ENCODE results near the gene KDM4D. TPM values are rescaled to one million over a fixed set of nuclear protein-coding genes. Genes with fewer than 3 reads are reported as not detected.
A peak's percentile ranks its signal among the peaks of the same experiment; 100 is the strongest.

The KDM4D gene
- total RNA-seq: under 1 TPM in 1 of 4 donors, not detected in 3; 0.54 TPM

GRCh38 chr11:94973099-94973968, at the start of gene KDM4D, which contains the start of gene CWC15:
KDM4D (plus strand) TSS chr11:94973709; CDS start chr11:94997373, 23,664 bp downstream.
CWC15 (minus strand) TSS chr11:94973556; CDS start chr11:94972185, 1,371 bp downstream.
- Histone ChIP-seq H3K4me3 (peak within 1 kb of the TSS; percentile 74 to 86 (median 80)), H3K36me3 (peaks cover 0 to 35% (median 0%) of the 10 kb centered on the region in 3 donors), H3K27ac (peak within 1 kb of the TSS; percentile 68 to 81 (median 76)), H3K4me1 (peaks cover 0 to 15% (median 0%) of the 10 kb centered on the region in 4 donors), H3K9me3 (no peaks in the 10 kb centered on the region), H3K27me3 (no peaks in the 10 kb centered on the region)
- peak; percentile 30 to 40 for TF ChIP-seq POLR2A (IDR thresholded peaks at IDR 0.05)
- TF ChIP-seq, protein P1, sequence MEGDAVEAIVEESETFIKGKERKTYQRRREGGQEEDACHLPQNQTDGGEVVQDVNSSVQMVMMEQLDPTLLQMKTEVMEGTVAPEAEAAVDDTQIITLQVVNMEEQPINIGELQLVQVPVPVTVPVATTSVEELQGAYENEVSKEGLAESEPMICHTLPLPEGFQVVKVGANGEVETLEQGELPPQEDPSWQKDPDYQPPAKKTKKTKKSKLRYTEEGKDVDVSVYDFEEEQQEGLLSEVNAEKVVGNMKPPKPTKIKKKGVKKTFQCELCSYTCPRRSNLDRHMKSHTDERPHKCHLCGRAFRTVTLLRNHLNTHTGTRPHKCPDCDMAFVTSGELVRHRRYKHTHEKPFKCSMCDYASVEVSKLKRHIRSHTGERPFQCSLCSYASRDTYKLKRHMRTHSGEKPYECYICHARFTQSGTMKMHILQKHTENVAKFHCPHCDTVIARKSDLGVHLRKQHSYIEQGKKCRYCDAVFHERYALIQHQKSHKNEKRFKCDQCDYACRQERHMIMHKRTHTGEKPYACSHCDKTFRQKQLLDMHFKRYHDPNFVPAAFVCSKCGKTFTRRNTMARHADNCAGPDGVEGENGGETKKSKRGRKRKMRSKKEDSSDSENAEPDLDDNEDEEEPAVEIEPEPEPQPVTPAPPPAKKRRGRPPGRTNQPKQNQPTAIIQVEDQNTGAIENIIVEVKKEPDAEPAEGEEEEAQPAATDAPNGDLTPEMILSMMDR (IDR thresholded peaks at IDR 0.05): no peak
- DNase-seq: peak; percentile 92 to 97 (median 95)

DNA sequence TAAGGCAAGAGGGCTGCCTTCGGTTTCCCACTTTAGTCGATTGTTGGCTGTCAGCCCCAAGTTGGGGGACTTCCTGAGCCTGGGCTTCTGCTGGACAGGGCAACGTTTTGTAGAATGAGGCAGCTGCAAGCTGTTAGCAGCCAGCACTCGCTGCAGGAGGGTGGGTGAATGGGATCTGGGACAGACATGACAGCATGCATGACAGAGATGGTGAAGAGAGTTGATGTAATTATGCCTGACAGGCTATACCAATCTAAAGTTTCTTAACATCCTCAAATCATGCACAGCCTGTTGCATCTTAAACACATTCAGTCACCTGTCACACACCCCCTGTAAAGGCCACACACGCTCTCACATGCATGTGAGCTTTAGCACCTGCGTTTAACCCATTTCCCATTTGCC, 49.3 kb upstream of the KDM4D start:
- peak overlapping the region in 1 of 4 donors; percentile 43 for H3K27ac ChIP-seq
- no peak for DNase-seq

GRCh38 chr11:94924612-94925011, 48.9 kb upstream of the KDM4D start:
- Histone ChIP-seq H3K36me3 (no peaks in the 10 kb centered on the region), H3K27ac (peak overlapping the region in 3 of 4 donors; percentile 37 to 55 (median 43)), H3K27me3 (no peaks in the 10 kb centered on the region), H3K4me3 (no peak overlapping the region), H3K4me1 (peaks cover 0 to 21% (median 0%) of the 10 kb centered on the region in 4 donors), H3K9me3 (no peaks in the 10 kb centered on the region)
- no peak for DNase-seq
- TF ChIP-seq POLR2A (IDR thresholded peaks at IDR 0.05): no peak
- TF ChIP-seq, protein P1 (IDR thresholded peaks at IDR 0.05): no peak

More for the DNA sequence above, 49.3 kb upstream of the KDM4D start:
- Histone ChIP-seq H3K36me3 (no peaks in the 10 kb centered on the region), H3K4me1 (peaks cover 0 to 21% (median 0%) of the 10 kb centered on the region in 4 donors), H3K9me3 (no peaks in the 10 kb centered on the region), H3K4me3 (no peak overlapping the region), H3K27me3 (no peaks in the 10 kb centered on the region)
- TF ChIP-seq, protein P1 (IDR thresholded peaks at IDR 0.05): no peak
- TF ChIP-seq POLR2A (IDR thresholded peaks at IDR 0.05): no peak

DNA sequence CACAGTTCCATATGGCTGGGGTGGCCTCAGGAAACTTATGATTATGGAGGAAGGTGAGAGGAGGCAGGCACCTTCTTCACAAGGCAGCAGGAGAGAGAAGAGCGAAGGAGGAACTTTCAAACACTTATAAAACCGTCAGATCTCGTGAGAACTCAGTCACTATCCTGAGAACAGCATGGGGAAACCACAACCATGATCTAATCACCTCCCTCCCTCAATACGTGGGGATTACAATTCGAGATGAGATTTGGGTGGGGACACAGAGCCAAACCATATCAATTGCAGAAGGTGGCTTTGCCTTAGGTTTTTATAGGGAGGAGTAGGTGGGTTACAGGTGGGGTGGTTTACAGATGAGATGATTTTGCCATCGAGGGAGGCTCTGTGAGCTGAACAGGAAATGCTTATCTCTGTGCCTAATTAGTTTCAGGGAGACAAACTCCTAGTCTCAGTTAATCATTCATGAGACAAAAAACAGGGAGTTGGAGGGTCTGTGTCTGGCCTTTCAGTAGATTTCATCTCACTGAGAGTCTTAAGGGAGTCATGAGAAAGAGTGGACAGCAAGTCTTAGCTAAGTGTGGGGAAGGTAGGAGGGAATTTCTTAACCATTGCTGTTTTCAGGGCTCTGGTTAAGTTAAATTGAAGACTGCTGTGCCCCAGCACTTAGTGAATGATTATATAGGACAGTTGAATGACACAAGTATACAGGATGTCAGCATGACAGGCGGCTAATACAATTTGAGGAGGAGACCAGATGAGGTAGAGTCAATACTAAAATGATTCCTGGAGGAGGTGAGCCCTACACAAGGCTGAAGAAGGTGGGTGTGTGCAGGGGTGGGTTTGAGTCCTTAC, 47.9 kb upstream of the KDM4D start:
- no peak for DNase-seq
- H3K27ac ChIP-seq: peak overlapping the region; percentile 37 to 77 (median 49)
- no peaks in the 10 kb centered on the region for H3K27me3 ChIP-seq
- H3K36me3 ChIP-seq: no peaks in the 10 kb centered on the region
- no peaks in the 10 kb centered on the region for H3K9me3 ChIP-seq
- H3K4me1 ChIP-seq: peaks cover 0 to 21% (median 0%) of the 10 kb centered on the region in 4 donors
- TF ChIP-seq, protein P1 (IDR thresholded peaks at IDR 0.05): no peak
- TF ChIP-seq POLR2A (IDR thresholded peaks at IDR 0.05): no peak
- no peak overlapping the region for H3K4me3 ChIP-seq

- no peaks in the 10 kb centered on the region for H3K27me3 ChIP-seq
- TF ChIP-seq, protein P1 (IDR thresholded peaks at IDR 0.05): no peak
- TF ChIP-seq POLR2A (IDR thresholded peaks at IDR 0.05): no peak
- no peaks in the 10 kb centered on the region for H3K36me3 ChIP-seq
- no peak overlapping the region for H3K4me3 ChIP-seq
- peak overlapping the region in 3 of 4 donors; percentile 33 to 77 (median 55) for H3K27ac ChIP-seq
- no peaks in the 10 kb centered on the region for H3K9me3 ChIP-seq
- DNase-seq: no peak
- H3K4me1 ChIP-seq: peaks cover 0 to 21% (median 0%) of the 10 kb centered on the region in 4 donors
Measured at GRCh38 chr11:94926271-94926625, 47.3 kb upstream of the KDM4D start.
